GM12801 (cell line): ENCODE results near the gene USP3.

Experiments
- TF ChIP-seq, protein P1 (sequence below): IDR thresholded peaks from one replicate; pipeline ENCODE4 v1.5.1; 2011; ENCODE audit warnings: control low read depth; ENCODE audit not compliant: insufficient read length; ENCODE audit errors: extremely low read depth

The USP3 gene

DNA sequence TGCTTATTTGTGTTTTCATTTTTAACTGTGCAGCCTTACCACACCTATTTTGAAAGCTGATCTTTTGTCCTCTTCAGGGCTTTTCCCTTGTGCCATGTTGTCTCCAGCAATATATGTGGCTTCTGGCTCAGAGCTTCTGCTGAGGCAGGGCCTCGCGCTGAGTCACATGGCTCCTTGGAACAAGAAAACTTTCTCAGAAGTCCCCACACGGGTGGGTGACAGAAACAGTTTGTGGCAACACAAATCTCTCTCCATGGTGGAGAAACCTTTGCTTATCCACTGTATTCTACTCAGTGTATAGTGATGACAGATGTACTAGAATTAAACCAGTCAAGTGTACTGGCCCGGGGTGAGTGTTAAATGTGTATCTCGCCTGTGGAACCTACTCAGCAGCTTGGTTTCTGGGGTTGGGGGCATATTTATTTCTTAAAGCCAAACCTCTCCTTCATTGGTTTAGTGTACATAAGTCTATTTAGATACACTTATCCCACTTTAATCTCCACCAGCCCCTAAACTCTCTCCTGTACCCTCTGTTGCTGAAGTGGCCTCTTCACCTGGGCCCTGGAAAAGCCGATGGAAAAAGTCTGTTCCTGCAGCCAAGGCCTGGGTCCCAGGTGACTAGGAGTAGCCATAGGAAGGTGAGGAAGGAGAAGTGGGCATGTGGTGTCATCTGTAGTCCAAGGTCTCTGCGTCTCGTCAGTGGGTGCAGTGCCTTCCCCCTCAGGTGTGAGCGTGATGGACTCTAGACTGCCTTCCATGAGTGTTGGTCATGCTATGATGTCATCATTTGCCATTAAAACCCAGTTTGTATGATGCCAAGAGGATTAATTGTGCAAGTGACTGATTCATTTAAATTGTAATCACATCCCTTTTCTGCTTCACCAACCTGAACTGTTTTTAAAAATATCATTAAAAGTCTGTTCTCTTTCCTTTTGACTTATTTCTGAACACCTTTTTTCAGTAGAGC is 89.6 kb downstream of the USP3 start:
- TF ChIP-seq, protein P1, sequence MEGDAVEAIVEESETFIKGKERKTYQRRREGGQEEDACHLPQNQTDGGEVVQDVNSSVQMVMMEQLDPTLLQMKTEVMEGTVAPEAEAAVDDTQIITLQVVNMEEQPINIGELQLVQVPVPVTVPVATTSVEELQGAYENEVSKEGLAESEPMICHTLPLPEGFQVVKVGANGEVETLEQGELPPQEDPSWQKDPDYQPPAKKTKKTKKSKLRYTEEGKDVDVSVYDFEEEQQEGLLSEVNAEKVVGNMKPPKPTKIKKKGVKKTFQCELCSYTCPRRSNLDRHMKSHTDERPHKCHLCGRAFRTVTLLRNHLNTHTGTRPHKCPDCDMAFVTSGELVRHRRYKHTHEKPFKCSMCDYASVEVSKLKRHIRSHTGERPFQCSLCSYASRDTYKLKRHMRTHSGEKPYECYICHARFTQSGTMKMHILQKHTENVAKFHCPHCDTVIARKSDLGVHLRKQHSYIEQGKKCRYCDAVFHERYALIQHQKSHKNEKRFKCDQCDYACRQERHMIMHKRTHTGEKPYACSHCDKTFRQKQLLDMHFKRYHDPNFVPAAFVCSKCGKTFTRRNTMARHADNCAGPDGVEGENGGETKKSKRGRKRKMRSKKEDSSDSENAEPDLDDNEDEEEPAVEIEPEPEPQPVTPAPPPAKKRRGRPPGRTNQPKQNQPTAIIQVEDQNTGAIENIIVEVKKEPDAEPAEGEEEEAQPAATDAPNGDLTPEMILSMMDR: no peak

DNA sequence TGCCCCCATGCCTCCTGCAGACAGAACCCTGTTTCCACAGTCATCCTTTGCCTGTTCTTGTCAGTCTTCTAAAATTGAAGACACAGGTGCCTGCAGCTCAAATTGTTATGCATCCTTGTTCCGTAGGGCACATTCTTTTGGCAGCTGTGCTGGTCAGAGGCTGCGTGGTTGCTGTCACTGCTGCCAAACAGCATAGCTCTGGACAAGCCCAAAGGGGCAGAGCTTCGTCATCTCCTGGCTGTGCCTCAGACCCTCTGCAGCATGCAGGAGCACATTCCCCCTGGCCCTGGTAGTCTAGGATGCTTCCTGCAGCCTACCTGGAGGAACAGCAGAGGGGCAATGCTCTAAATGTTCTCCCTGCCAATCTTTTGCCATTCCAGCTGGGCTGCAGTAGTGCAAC is 90.7 kb downstream of the USP3 start:
- TF ChIP-seq, protein P1: no peak

GRCh38 chr15:63595688-63596087 is 91.3 kb downstream of the USP3 start:
- TF ChIP-seq, protein P1: no peak

- TF ChIP-seq, protein P1: no peak
Observed at GRCh38 chr15:63596676-63597037, 92.3 kb downstream of the USP3 start.

GRCh38 chr15:63597038-63597790 is 92.8 kb downstream of the USP3 start, which contains the start of gene FBXL22:
TSS of gene FBXL22 (plus strand) at chr15:63597387. CDS start at chr15:63597393, 6 bp downstream.
- TF ChIP-seq, protein P1: no peak

DNA sequence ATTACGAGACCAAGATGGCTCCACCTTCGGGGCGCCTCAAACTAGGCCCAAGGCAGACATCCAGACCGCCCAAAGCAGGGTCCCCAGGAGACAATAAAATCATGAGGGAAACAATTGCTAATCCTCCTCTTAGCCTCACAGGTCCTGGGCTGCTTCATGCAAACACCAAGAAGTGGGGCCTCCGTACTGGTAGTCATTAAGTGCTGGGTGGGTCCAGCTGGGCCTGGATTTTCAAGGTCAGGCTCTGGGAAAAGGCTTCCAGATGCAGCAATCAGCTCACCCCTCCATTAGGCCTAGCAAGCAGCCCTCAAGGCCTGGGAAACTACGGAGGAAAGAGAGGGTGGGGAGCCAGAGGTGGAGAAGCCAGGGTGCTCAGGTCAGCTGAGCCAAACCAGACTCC is 93.4 kb downstream of the USP3 start:
- TF ChIP-seq, protein P1: no peak
